Central memory CD4-positive, alpha-beta T cell (primary cell): Measurements from ENCODE around the gene PPM1E.
"Not testable (repeated sequence)": the region's sequence is repeated elsewhere in the genome, so short reads cannot be mapped to it uniquely, and the experiment has no call there.

Source experiments
- DNase-seq: peaks from one replicate; pipeline ENCODE4 v3.0.0; 2022

Gene PPM1E

DNA sequence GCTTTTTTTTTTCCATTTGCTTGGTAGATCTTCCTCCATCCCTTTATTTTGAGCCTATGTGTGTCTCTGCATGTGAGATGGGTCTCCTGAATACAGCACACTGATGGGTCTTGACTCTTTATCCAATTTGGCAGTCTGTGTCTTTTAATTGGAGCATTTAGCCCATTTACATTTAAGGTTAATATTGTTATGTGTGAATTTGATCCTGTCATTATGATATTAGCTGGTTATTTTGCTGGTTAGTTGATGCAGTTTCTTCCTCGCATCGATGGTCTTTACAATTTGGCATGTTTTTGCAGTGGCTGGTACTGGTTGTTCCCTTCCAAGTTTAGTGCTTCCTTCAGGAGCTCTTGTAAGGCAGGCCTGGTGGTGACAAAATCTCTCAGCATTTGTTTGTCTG is 94.5 kb downstream of the PPM1E start:
- not testable (repeated sequence) for DNase-seq

DNA sequence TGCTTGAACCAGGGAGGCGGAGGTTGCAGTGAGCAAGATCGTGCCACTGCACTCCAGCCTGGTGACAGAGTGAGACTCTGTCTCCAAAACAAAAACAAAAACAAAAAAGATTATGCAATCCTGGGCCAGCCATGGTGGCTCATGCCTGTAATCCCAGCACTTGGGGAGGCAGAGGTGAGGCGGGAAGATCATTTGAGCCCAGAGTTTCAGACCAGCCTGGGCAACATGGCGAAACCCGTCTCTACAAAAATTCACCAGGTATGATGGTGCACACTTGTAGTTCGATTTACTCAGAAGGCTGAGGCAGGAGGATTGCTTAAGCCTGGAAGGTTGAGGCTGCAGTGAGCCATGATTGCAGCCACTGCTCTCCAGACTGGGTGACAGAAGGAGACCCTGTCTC is 109.6 kb downstream of the PPM1E start:
- DNase-seq: no peak

DNA sequence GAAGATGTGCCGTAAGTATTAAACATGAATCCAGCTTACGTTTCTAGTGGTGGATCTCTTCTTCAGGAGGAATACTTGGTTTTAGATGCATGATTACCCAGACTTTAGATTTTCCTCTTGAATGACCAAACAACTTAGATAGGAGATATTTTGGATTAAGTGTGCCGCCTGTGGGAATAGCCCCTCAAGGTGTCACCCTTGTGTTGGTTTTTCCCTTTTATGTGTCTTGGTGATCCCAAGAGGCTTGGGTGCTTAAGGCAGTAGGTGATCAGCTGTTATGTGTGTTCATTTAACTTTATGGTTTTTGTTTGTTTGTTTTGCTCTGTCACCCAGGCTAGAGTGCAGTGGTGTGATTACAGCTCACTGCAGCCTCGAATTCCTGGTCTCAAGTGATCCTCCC is 115.1 kb downstream of the PPM1E start:
- no peak for DNase-seq

DNA sequence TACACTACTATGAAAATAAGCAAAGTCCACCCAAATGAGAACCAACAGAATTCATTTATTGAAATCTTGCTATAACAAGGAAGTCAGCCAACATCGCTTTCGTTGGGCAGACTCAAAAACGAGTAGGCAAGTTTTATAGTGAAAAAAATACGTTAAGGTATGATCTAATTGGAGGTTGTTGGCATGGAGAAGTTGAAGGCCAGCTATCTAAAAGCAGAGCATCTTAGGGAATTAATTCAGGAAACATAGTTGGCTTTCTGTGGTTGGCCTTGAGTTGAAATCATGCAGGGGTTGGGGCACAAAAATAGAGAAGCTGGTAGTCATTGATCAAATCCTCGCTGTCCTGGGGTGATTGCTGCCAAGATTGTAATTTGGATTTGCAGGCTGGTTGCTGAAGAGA is 118.3 kb downstream of the PPM1E start:
- DNase-seq: no peak

DNA sequence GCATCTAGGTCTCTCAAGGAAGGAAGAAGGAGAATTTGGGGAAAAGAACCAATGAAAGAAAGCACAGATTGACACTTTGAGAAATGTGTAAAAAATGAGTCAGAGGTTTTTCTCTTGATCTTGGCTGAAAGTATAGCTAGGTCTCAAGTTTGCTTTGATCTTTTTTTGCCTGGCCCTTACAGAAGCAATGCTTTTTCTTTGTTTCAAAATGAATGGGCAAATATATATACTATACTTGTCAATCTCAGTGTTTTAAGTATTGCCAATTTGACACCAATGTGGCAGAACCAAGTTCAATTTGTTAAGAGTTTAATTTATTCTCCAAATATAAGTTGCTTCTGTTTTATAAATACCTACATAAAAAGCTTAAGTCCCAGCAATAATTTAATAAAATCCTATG is 119.6 kb downstream of the PPM1E start:
- no peak for DNase-seq

DNA sequence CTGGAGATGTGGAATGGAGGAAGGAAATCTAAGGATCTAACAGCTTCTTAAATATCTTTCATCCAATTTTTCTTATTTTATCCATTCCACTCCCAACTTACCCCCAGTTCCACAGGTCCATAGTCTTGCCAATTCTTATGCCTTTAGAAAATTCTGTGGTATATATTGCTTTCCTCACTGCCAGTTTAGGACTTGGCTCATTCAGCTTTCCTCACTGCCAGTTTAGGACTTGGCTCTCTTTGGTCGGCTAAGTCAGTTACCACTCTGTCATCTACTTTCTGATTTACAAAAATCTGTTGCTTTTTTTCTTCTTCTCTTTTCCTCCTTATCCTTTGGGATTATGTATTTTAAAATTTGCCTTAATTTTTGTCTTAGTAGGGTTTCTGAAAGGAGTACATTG is 128.5 kb downstream of the PPM1E start:
- no peak for DNase-seq

DNA sequence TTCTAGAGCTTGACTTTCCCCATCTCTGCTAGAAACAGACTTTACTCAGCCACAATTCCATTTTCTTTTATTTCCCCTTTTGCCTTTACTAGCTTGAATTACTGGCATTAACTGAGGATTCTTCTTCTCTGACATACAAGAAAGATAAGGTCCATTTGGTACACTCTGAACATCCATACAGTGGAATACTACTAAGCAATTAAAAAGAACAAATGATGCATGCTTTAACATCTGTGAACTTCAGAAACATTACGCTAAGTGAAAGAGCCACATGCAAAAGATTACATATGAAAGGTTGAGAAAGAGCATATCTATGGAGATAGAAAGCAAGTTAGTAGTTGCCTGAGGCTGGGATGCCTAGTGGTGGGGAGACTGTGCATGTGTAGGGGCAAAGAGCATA is 130.9 kb downstream of the PPM1E start:
- DNase-seq: no peak

DNA sequence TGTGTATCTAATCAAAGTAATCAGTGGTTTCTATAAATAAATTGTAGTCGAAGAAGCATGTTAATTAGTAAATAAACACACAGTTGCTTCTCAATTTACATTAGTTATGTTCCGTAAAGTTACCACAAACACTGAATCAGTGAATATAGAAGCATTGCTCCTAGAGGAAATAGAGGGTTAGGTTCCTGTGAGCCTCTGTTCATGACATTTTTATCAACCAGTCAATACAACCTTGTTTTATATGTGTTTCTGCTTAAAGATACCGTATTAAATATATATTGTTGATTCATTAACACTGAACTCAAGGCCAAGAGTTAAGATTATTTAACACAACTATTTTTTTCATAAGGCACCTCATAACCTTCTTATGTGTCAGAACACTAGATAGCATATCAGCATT is 134.3 kb downstream of the PPM1E start:
- no peak for DNase-seq

DNA sequence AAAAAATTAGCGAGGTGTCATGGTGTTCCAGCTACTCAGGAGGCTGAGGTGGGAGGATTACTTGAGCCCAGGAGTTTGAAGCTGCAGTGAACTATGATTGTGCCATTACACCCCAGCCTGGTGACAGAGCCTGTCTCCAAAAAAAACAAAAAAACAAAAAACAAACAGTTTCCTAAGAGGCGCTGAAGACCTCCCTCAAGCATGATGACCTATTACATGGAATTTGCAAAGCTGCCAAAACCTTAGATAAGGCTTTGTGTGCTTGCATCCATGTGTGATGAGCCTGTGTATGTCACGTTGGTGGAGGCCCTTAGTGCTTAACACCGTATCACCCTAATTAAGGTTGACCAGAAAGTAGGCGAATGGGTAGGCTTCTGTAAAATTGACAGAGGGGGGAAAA is 143.5 kb downstream of the PPM1E start:
- DNase-seq: no peak

DNA sequence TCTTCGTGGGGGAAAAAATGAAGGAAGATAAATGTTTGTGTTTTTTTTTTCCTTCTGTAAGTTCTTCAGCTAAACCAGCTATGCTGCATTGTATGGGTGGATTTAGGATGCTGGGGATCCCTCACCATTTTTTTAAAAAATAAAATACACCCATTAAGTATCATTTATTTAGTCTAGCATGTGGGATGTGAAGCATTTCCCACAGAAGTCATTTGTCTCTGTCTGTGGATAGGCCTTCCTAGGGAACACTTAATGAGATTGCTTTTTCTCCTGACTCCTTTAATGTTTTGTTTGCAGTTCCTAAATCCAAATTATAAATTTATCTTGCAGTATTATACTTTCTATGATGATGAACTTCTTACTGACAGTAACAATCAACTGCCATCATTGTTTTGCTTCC is 146.7 kb downstream of the PPM1E start:
- no peak for DNase-seq

DNA sequence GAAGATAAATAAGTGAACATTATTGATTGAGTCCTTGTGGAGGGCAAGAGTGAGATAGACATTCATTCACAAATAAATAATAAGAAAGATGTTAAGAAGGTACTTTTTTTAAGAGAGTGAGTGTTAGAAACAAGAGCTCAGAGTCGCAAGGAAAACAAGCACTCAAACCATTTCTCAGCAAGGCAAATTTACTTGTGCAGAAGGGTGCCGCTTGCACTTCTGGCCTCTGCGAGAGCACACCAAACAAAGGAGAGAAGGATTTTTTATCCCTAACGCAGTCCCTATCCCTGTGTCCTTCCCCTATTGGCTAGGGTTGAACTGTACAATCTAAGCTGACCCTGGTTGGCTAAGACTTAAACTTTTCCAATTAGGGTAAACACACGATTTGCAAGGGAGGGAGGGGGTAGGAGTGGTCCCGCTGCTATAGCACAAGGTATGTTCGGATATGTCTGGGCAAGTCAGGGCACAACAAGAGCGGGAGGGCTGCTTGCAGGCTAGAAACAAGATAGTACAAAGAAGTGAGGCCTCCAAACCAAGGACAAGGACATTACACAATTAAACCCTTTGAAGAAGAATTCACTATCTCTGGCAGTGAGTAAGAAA is 156.2 kb downstream of the PPM1E start:
- no peak for DNase-seq

DNA sequence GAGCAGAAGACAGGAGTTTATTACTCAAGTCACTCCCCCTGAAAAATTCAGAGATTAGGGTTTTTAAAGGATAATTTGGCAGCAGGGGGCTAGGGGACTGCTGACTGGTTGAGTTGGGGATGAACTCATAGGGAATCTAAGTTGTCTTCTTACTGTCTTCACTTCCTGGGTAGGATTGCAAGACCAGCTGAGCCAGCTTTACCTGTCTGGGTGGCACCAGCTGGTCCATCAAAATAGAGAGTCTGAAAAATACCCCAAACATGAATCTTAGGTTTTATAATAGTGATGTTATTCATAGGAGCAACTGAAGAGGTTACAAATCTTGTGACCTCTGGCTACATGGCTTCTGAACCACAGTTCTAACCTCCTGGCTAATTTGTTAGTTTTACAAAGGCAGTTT is 157.9 kb downstream of the PPM1E start:
- no peak for DNase-seq

DNA sequence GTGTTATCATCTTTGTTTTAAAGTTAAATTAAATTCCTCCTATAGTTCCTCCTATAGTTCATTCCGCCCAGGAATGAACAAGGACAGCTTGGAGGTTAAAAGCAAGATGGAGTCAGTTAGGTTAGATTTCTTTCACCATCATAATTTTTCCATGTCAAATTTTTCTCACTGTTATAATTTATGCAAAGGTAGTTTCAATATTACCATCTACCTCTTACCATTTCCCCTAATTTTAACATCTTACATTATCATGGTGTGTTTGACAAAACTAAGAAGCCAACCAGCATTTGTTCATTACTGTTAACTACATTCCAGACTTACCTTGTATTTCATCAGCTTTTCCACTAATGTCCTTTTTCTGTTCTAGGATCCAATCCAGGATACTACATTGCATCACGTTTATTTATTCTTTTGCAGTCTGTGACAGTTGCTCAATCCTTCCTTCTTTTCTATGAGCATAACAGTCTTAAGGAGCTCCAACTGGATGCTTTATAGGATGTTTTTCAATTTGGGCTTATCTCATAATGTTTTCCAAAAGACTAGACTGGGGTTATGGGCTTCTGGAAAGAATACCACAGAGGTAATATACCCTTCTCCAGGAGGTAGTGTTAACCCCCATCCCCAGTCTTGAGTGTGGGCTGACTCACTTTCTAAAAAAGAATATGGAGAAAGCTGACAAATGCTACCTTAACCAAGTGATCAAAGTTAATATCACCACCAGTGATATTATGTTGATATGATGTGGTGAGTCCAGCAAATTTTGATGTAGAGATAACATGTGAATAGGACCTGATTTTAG is 158.5 kb downstream of the PPM1E start:
- no peak for DNase-seq

DNA sequence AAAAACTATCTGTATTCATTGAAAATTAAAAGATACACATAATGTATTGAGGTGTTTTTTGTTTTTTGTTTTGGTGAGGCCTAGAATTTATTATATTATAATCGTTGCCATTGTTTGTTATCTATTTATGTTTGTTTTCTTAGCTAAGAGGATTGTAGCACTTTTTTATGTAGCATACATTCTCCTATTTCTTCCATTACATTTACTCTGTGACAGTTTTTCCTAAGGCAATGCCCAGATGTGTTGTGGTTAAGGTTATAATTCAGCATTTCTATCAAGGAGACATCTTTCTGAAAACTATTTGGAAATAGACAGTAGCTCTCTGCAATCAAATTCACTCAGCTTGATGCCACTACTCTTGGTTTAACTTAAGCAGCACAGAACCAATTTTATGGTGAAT is 161.6 kb downstream of the PPM1E start:
- no peak for DNase-seq

DNA sequence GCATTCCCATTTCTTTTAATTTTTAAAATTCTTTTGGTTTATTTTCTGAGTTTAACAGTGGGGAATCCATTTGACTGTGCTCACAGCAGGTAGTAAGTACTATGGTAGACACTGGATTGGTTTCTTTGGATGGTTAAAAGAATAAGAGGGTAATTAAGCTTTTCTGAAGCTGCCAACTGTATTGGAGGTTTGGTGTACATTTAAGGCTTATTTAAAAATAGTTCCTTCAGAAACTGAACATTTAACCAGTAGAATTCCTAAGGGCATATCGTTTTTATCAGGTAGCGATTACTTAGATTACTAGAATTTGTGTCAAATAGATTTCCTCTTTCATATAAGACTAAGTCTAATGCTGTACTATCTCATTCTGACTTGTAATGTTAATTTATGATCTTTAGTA is 162.4 kb downstream of the PPM1E start:
- DNase-seq: no peak

DNA sequence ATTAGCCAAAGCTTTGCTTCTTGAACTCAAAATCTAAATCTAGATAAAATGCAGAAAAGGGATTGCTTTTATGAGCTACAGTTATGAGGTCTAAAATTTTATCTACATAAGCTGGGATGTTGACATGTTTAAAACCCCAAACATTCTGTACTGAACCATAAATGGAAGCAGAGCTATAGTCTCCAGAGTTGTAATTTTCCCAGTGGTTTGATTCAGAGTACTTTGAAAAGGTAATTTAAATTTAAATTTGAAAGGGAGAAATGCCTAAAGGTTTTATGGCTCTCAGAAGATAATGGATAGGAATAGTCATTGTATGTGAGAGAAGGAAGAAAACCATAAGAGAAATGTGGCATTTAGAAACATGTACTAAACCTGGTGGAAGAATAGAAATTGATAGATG is 163.2 kb downstream of the PPM1E start:
- no peak for DNase-seq

DNA sequence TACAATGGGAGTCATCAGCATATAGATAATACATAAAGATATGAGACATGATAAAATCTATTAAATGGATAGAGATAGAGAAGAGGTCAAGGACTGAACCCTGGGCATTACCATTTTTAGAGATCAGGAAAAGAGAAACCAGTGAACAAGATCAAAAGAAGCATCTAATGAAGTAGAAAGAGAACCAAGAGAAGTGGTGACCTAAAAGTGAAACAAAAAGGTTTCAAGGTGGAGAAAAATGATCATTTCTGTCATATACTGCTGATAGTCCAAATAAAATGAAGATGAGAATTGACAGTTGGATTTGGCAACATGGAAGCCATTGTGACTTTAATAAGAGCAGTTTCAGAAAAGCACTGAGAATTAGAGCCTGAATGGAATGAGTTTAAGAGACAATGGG is 165.1 kb downstream of the PPM1E start:
- DNase-seq: no peak

DNA sequence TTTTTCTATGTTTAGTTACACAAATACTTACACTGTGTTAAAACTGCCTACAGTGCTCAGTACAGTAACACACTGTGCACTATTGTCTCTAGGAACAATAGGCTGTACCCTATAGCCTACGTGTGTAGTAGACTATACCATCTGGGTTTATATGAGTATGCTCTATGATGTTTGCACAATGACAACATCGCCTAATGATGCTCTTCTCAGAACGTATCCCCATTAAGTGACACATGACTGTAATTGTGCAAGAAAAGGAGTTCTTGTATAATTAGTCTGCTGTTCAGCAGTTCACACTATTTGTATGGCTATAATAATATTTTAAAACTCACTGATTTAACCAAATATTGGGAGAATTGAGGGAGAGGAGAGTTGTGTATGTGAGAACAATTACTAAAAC is 177.3 kb downstream of the PPM1E start:
- DNase-seq: no peak

DNA sequence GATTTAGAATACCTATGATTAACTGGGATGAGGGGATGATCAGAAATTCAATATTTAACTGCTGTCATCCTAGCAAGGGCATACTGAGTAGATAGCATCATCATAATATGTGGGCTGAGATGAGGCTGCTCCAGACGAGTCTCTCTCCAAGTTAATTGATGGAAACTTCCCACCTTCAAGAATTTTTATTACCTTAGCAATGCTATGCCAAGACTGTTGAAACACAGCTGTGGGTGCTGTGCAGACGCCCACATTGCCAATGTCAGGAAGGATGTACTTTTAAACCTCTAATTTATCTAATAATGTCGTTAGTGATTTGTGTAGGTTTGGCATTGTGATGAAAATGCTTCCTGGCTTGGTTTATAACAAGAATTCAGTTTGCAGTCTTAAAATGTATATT is 180.6 kb downstream of the PPM1E start:
- no peak for DNase-seq

DNA sequence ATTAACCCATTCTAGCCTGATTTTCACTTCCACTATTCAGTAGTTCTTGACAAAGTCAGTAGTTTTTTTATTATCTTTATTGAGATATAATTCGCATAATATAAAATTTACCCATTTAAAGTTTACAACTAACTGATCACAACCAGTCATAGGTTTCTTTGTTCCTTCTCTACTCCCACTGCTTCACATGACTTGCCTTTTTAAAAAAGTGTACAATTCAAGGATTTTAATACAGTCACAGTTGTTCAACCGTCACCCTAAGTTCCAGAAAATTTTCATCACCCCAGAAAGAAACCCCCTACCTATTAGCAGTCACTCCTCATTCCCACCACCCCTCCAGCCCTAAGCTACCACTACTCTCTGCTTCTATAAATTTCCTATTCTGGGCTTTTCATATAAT is 188.5 kb downstream of the PPM1E start:
- DNase-seq: no peak

DNA sequence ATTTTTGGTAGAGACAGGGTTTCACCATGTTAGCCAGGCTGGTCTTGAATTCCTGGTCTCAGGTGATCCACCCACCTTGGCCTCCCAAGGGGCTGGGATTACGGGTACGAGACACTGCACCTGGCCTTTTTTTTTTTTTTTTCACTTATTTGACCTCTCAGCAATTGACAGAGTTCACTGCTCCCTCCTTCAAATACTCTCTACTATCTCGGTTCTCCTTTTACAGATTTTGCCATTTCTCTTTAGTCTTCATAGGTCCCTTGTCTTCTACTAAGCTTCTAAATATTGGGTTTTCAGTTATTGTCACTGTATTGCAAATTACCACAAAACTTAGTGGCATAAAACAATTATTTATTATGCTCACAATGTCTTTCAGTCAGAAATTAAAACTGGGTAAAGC is 191.8 kb downstream of the PPM1E start:
- no peak for DNase-seq

DNA sequence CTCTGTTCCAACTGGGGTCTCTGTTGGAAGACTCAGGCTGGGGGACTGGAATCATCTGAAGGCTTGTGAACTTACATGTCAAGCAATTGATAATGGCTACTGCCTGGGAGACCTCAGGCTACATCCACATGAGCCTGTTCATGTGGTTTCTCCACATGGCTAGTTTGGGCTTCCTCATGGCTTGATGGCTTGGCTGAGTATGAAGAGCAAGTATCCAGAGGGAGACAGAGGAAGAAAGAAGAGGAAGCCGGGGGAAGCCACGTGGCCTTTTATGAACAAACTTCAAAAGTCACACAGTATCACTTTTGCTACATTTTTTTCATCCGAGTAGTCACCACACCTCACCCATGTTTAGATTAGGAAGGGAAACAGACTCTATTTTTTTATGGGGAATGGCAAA is 192.2 kb downstream of the PPM1E start:
- no peak for DNase-seq

DNA sequence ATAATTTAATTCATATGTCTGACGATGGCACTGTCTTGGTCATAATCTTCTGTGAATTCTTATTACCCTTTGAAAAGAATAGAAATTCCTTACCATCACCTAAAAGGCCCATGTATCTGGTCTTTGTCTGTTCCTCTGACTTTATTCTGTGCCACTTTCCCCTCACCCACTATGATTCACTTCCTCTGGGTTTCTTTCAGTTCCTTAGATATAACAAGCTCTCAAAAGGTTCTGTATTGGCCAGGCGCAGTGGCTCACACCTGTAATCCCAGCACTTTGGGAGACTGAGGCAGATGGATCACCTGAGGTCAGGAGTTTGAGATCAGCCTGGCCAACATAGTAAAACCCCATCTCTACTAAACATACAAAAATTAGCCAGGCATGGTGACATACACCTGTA is 198.7 kb downstream of the PPM1E start:
- DNase-seq: not testable (repeated sequence)

DNA sequence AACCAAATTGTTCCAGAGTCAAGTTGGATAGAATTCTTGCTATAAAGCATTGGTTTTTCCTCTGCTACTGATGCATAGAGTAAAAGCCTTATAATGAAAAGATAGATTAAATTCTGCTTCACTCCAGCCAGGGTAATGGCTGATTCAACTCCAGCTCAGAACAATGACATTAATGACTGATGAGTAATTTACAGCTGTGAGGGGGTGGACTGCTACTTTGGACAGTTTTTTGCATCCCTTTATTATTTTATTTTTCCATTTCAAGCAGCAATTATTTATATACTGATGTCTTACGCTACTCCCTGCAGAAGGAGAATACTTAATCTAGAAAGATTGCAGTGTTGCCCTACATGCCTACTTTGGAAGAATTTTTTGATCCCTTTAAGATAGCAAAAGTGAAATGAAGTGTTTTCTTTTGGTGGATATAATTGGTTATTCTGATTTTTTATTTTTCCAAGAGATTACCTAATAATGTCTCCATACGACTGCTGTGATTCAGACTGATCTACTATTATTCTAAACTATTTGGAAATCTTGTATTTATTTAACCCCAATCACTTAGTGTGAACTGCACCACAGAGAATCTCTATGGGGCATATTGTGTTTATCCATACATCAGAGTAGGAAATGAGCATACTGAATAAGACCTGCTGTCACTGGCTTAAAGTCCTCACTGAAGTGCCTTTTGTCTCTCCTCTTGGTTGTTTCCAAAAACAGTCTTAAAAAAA is 201.5 kb downstream of the PPM1E start:
- no peak for DNase-seq
